Gastrocnemius medialis (tissue), 4 donors: ENCODE measurements around the gene MCFD2. TPM values are rescaled to one million over a fixed set of nuclear protein-coding genes. Genes with fewer than 3 reads are reported as not detected.

Experiments used
- ATAC-seq, 2 donors: fragments of 150-250 bp; one replicate each; pipeline ENCODE4 v1.9.1; 2016
- DNase-seq, 2 donors: peaks; one replicate each; pipeline ENCODE4 v3.0.0-alpha.2; 2019
- H3K27ac ChIP-seq, 4 donors: fragments of 200-600 bp; sonication (generic); 1 replicate in 1 of 4; 2 replicates in 3 of 4; pipeline ENCODE4 v1.5.1; 2016 to 2018; ENCODE audit warnings: mild to moderate bottlenecking in 2 of 4, moderate library complexity in 1 of 4
- H3K27me3 ChIP-seq, 3 donors: fragments of 200-600 bp; sonication (generic) in 2 of 3; 1 replicate in 1 of 3; 2 replicates in 2 of 3; pipeline versions ENCODE4 v1.5.1 to v1.6.0; 2016 to 2019; ENCODE audit warnings: mild to moderate bottlenecking in 1 of 3, moderate library complexity in 1 of 3
- H3K36me3 ChIP-seq, 2 donors: fragments of 200-600 bp; sonication (generic) in 1 of 2; one replicate each; pipeline ENCODE4 v1.5.1; 2017 to 2018
- H3K4me1 ChIP-seq, 2 donors: fragments of 200-600 bp; sonication (generic) in 1 of 2; one replicate each; pipeline ENCODE4 v1.5.1; 2016 to 2017; ENCODE audit warnings: mild to moderate bottlenecking in 2 of 2
- H3K4me3 ChIP-seq, 4 donors: fragments of 200-600 bp; sonication (generic) in 3 of 4; 1 replicate in 1 of 4; 2 replicates in 3 of 4; pipeline ENCODE4 v1.5.1; 2016 to 2019; ENCODE audit warnings: mild to moderate bottlenecking in 2 of 4
- H3K9me3 ChIP-seq, 3 donors: fragments of 200-600 bp; sonication (generic) in 2 of 3; 1 replicate in 1 of 3; 2 replicates in 2 of 3; pipeline ENCODE4 v1.5.1; 2016 to 2019
- CTCF ChIP-seq, 5 experiments: fragments of 450-650 bp in 3 of 5; fragments of 200-600 bp in 2 of 5; sonication (generic) in 2 of 5; IDR thresholded peaks in 4 of 5; conservative IDR thresholded peaks in 1 of 5; 1 replicate in 4 of 5; 2 replicates in 1 of 5; pipeline ENCODE4 v1.5.1; 2016 to 2019; ENCODE audit warnings: antibody characterized with exemption in 5 of 5, mild to moderate bottlenecking in 3 of 5, moderate library complexity in 3 of 5
- POLR2A ChIP-seq, 2 donors: fragments of 450-650 bp; IDR thresholded peaks; one replicate each; pipeline ENCODE4 v1.6.1; 2017; ENCODE audit warnings: antibody characterized with exemption in 2 of 2, mild to moderate bottlenecking in 2 of 2, moderate library complexity in 2 of 2
- in situ Hi-C, 4 donors: fragments of 200-750 bp; cut with MboI; loops; one replicate each; pipeline versions ENCODE4 v1.15.0 to v1.8.0; 2017; ENCODE audit warnings: low sequenced_read_pairs in 4 of 4
- intact Hi-C: fragments of 100-400 bp; cut with DNase I; formaldehyde crosslinking; loops from one replicate; pipeline ENCODE4 v1.15.1; 2023; ENCODE audit warnings: low total_unique reads
- total RNA-seq, 4 donors: library from RNA; depleted of rRNA; stranded (reverse); fragments of >200 nt; gene quantifications; one replicate each; pipeline versions ENCODE4 v1.1.0 to v1.2.3, GENCODE V29; 2016

Gene MCFD2
- total RNA-seq, 4 donors from 2014 or later, result 87.9 to 182 (median 106) TPM

- Histone ChIP-seq H3K27ac (peak overlapping the region in 3 of 4 donors; percentile 44 to 68 (median 62)), H3K36me3 (no peaks in the 10 kb centered on the region), H3K4me3 (no peak overlapping the region), H3K27me3 (no peaks in the 10 kb centered on the region), H3K9me3 (no peaks in the 10 kb centered on the region), H3K4me1 (peaks cover 11 to 32% of the 10 kb centered on the region in 2 donors)
- TF ChIP-seq CTCF (IDR thresholded peaks at IDR 0.05 in 4 of 5, conservative IDR thresholded peaks at IDR 0.05 in 1 of 5) (no peak), POLR2A (IDR thresholded peaks at IDR 0.05) (no peak)
- intact Hi-C loops (loop anchor here (2.0 to 10.0 kb wide), 2 partner anchors 57 to 881 kb away; no protein-coding TSS in a partner anchor), in situ Hi-C loops (loop anchor here in 2 of 4 donors (10.0 kb wide), 1 partner anchor 61 kb away; no protein-coding TSS in a partner anchor)
- ATAC-seq (no peak), DNase-seq (no peak)
Measured at GRCh38 chr2:46875226-46875899, 40.2 kb downstream of the MCFD2 start.

GRCh38 chr2:46874236-46874929 lies 41.2 kb downstream of the MCFD2 start:
- no peaks in the 10 kb centered on the region for H3K9me3 ChIP-seq
- in situ Hi-C loops (loop anchor here in 2 of 4 donors (10.0 kb wide), 1 partner anchor 60 kb away; no protein-coding TSS in a partner anchor), intact Hi-C loops (loop anchor here (2.0 to 10.0 kb wide), 2 partner anchors 56 to 880 kb away; no protein-coding TSS in a partner anchor)
- TF ChIP-seq CTCF (IDR thresholded peaks at IDR 0.05 in 4 of 5, conservative IDR thresholded peaks at IDR 0.05 in 1 of 5) (no peak), POLR2A (IDR thresholded peaks at IDR 0.05) (no peak)
- no peaks in the 10 kb centered on the region for H3K36me3 ChIP-seq
- DNase-seq (no peak), ATAC-seq (peak; percentile 24)
- no peak overlapping the region for H3K4me3 ChIP-seq
- H3K27me3 ChIP-seq, result no peaks in the 10 kb centered on the region
- peak overlapping the region in 3 of 4 donors; percentile 53 to 68 (median 62) for H3K27ac ChIP-seq
- H3K4me1 ChIP-seq, result peaks cover 11 to 32% of the 10 kb centered on the region in 2 donors

GRCh38 chr2:46873604-46874068 lies 42.0 kb downstream of the MCFD2 start:
- ATAC-seq (peak; percentile 76 to 79), DNase-seq (peak; percentile 70 to 79)
- TF ChIP-seq CTCF (IDR thresholded peaks at IDR 0.05 in 4 of 5, conservative IDR thresholded peaks at IDR 0.05 in 1 of 5) (no peak), POLR2A (IDR thresholded peaks at IDR 0.05) (peak in 1 of 2 donors; percentile 10)
- H3K36me3 ChIP-seq, result no peaks in the 10 kb centered on the region
- H3K4me1 ChIP-seq, result peaks cover 11 to 32% of the 10 kb centered on the region in 2 donors
- in situ Hi-C loops, result loop anchor here in 2 of 4 donors (10.0 kb wide), 1 partner anchor 59 kb away; no protein-coding TSS in a partner anchor
- no peaks in the 10 kb centered on the region for H3K9me3 ChIP-seq
- H3K27me3 ChIP-seq, result no peaks in the 10 kb centered on the region
- H3K4me3 ChIP-seq, result no peak overlapping the region
- peak overlapping the region; percentile 53 to 68 (median 59) for H3K27ac ChIP-seq
- intact Hi-C loops, result loop anchor here (2.0 to 10.0 kb wide), 2 partner anchors 55 to 879 kb away; no protein-coding TSS in a partner anchor

GRCh38 chr2:46872902-46873603 lies 42.6 kb downstream of the MCFD2 start:
- in situ Hi-C loops, result loop anchor here in 2 of 4 donors (10.0 kb wide), 1 partner anchor 58 kb away; no protein-coding TSS in a partner anchor

More at GRCh38 chr2:46872902-46873603, 42.6 kb downstream of the MCFD2 start:
- no peak overlapping the region for H3K4me3 ChIP-seq
- ATAC-seq (peak; percentile 12 to 33), DNase-seq (no peak)
- peak overlapping the region; percentile 53 to 64 (median 59) for H3K27ac ChIP-seq
- no peaks in the 10 kb centered on the region for H3K36me3 ChIP-seq
- H3K27me3 ChIP-seq, result no peaks in the 10 kb centered on the region
- intact Hi-C loops, result loop anchor here (10.0 kb wide), 1 partner anchor 878 kb away; no protein-coding TSS in a partner anchor
- TF ChIP-seq CTCF (IDR thresholded peaks at IDR 0.05 in 4 of 5, conservative IDR thresholded peaks at IDR 0.05 in 1 of 5) (no peak), POLR2A (IDR thresholded peaks at IDR 0.05) (no peak)
- no peaks in the 10 kb centered on the region for H3K9me3 ChIP-seq
- H3K4me1 ChIP-seq, result peaks cover 11 to 32% of the 10 kb centered on the region in 2 donors
